OCI-LY7 (cell line): ENCODE data around the gene SOBP. TPM values are rescaled to one million over a fixed set of nuclear protein-coding genes. Genes with fewer than 3 reads are reported as not detected.

Experiments used
- BruUV-seq: library from RNA; stranded (reverse); fragments of 400-500 nt; replicated peaks from 2 replicates; lab custom pipeline; 2021; lab: Mats Ljungman, UMichigan
- CTCF ChIA-PET: fragments of 300-600 bp; sonication (Branson Sonifier 250); formaldehyde crosslinking; loops from one replicate; lab custom pipeline; 2022; ENCODE audit warnings: antibody characterized with exemption; ENCODE audit not compliant: unreplicated experiment; lab: Charles Lee
- POLR2A ChIA-PET: fragments of 300-600 bp; sonication (Branson Sonifier 250); formaldehyde crosslinking; loops from one replicate; lab custom pipeline; 2022; ENCODE audit warnings: antibody characterized with exemption; lab: Charles Lee
- DNase-seq: peaks from one replicate; pipeline ENCODE4 v3.0.0-alpha.2; 2015; ENCODE audit warnings: low spot score
- H2AFZ ChIP-seq: fragments of 200-600 bp; sonication (generic), shearing (Covaris generic); 2 replicates; pipeline ENCODE4 v1.6.1; 2014; ENCODE audit warnings: mild to moderate bottlenecking, antibody characterized with exemption, low read length, moderate library complexity
- H3K27ac ChIP-seq: fragments of 200-600 bp; sonication (generic); 2 replicates; pipeline ENCODE4 v1.5.1; 2014; ENCODE audit warnings: mixed run types, low read depth, mild to moderate bottlenecking, moderate library complexity, low read length, inconsistent platforms; ENCODE audit not compliant: poor library complexity, severe bottlenecking
- H3K36me3 ChIP-seq: fragments of 200-600 bp; sonication (generic); 2 replicates; pipeline ENCODE4 v1.6.1; 2014; ENCODE audit warnings: mild to moderate bottlenecking, antibody characterized with exemption, low read length, moderate library complexity, mixed read lengths; ENCODE audit not compliant: insufficient read depth
- H3K4me1 ChIP-seq: fragments of 200-600 bp; sonication (generic); 2 replicates; pipeline ENCODE4 v1.5.1; 2014; ENCODE audit warnings: mild to moderate bottlenecking, low read length; ENCODE audit not compliant: insufficient read depth, poor library complexity, severe bottlenecking
- H3K4me2 ChIP-seq: fragments of 200-600 bp; sonication (generic); 2 replicates; pipeline ENCODE4 v1.6.1; 2014; ENCODE audit warnings: mild to moderate bottlenecking, low read length
- H3K4me3 ChIP-seq: fragments of 200-600 bp; sonication (generic); 2 replicates; pipeline ENCODE4 v1.5.1; 2014; ENCODE audit warnings: mild to moderate bottlenecking, low read depth, low read length; ENCODE audit not compliant: poor library complexity, severe bottlenecking
- H3K79me2 ChIP-seq: fragments of 200-600 bp; sonication (generic); 2 replicates; pipeline ENCODE4 v1.6.1; 2016; ENCODE audit warnings: low read depth, mild to moderate bottlenecking, low read length, moderate library complexity, mixed read lengths; ENCODE audit not compliant: insufficient read depth
- H3K9me2 ChIP-seq: fragments of 200-600 bp; sonication (generic); 2 replicates; pipeline ENCODE4 v1.6.1; 2016; ENCODE audit warnings: mild to moderate bottlenecking, low read length, mixed read lengths; ENCODE audit not compliant: insufficient read depth
- H3K9me3 ChIP-seq: fragments of 200-600 bp; sonication (generic); 2 replicates; pipeline ENCODE4 v1.6.1; 2014; ENCODE audit warnings: mild to moderate bottlenecking, mixed run types, low read length, mixed read lengths
- H4K20me1 ChIP-seq: fragments of 200-600 bp; sonication (generic); 2 replicates; pipeline ENCODE4 v1.6.1; 2014; ENCODE audit warnings: mild to moderate bottlenecking, antibody characterized with exemption, low read length, moderate library complexity, mixed read lengths; ENCODE audit not compliant: insufficient read depth
- EZH2phosphoT487 ChIP-seq: fragments of 200-600 bp; sonication (generic); IDR thresholded peaks from 2 replicates; pipeline ENCODE4 v1.6.1; 2018; ENCODE audit warnings: low read depth, borderline replicate concordance, mild to moderate bottlenecking, mixed run types, antibody characterized with exemption, low read length, moderate library complexity, mixed read lengths
- intact Hi-C: fragments of 100-400 bp; cut with micrococcal nuclease; formaldehyde crosslinking; loops from one replicate; pipeline ENCODE4 v1.10.0; 2022; ENCODE audit not compliant: unreplicated experiment
- total RNA-seq, 2 experiments: library from RNA; depleted of rRNA in 1 of 2; stranded (reverse); fragments of >200 nt in 1 of 2; shearing (Covaris generic) in 1 of 2; gene quantifications; 2 replicates each; pipeline ENCODE4 v1.2.3, GENCODE V29; 2014 to 2022
- TF ChIP-seq, protein P1 (sequence below): fragments of 200-600 bp; sonication (generic); conservative IDR thresholded peaks from 2 replicates; pipeline ENCODE4 v1.5.1; 2014; ENCODE audit warnings: mild to moderate bottlenecking, antibody characterized with exemption, low read length, moderate library complexity, mixed read lengths

The SOBP gene
- total RNA-seq, 2 experiments from 2014 or later: 21.5 to 29.4 TPM

DNA sequence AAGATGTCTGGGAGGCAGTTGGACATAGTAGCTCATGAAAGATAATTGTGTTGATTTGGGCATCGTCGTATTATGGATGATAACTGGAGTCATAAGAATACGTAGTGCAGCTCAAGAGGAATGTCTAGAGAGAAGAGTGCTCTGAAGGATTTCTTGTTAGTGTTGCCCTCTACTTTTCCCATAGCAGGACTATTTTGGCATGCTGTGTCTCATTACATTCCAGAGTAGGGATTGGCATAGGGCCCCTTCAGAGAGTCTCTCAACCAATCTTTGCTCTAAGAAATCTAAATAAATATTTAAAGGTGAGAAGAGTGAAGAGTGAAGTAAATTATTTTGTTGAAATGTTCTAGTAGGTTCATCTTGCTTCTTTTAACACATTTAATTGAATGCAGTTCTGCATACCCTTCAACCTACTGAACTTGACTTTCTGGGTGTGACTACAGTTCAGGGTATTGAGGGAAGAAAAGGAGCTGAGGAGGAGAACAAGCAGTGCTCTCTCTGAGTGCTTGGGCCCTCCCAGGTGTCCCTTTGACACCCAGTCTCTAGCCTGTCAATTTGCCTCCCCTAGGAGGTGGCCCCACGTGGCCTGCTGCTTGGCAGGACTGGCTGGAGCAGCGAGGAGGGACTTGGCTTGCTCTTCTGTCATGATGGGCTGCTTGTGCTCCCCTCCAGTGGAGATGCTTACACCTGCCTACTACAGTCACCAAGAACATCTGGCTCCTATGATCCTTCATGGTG lies 33.3 kb downstream of the SOBP start:
- Histone ChIP-seq H3K79me2 (no peaks in the 10 kb centered on the region), H3K4me2 (no peak overlapping the region), H3K9me3 (no peaks in the 10 kb centered on the region), H3K4me3 (no peak overlapping the region), H3K36me3 (peaks cover 73% of the 10 kb centered on the region), H3K4me1 (peaks cover 9% of the 10 kb centered on the region), H3K27ac (no peak overlapping the region), H4K20me1 (no peaks in the 10 kb centered on the region), H2AFZ (no peak overlapping the region), H3K9me2 (no peaks in the 10 kb centered on the region)
- TF ChIP-seq, protein P1, sequence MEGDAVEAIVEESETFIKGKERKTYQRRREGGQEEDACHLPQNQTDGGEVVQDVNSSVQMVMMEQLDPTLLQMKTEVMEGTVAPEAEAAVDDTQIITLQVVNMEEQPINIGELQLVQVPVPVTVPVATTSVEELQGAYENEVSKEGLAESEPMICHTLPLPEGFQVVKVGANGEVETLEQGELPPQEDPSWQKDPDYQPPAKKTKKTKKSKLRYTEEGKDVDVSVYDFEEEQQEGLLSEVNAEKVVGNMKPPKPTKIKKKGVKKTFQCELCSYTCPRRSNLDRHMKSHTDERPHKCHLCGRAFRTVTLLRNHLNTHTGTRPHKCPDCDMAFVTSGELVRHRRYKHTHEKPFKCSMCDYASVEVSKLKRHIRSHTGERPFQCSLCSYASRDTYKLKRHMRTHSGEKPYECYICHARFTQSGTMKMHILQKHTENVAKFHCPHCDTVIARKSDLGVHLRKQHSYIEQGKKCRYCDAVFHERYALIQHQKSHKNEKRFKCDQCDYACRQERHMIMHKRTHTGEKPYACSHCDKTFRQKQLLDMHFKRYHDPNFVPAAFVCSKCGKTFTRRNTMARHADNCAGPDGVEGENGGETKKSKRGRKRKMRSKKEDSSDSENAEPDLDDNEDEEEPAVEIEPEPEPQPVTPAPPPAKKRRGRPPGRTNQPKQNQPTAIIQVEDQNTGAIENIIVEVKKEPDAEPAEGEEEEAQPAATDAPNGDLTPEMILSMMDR: no peak
- TF ChIP-seq EZH2phosphoT487: no peak
- ChIA-PET CTCF (no interaction called here), POLR2A (interaction anchor here (1.4 kb wide), 1 partner anchor 19 kb away, joined by 5 read pairs; no protein-coding TSS in a partner anchor)
- intact Hi-C loops: no loop called here
- BruUV-seq: no TSS peak
- no peak for DNase-seq

GRCh38 chr6:107523794-107524193 lies 33.9 kb downstream of the SOBP start:
- no peak overlapping the region for H2AFZ ChIP-seq
- no peak for DNase-seq
- no TSS peak for BruUV-seq
- no peaks in the 10 kb centered on the region for H3K9me3 ChIP-seq
- H4K20me1 ChIP-seq: no peaks in the 10 kb centered on the region
- H3K4me3 ChIP-seq: no peak overlapping the region
- peaks cover 77% of the 10 kb centered on the region for H3K36me3 ChIP-seq
- no peak overlapping the region for H3K27ac ChIP-seq
- no peak overlapping the region for H3K4me2 ChIP-seq
- TF ChIP-seq, protein P1: no peak
- TF ChIP-seq EZH2phosphoT487: no peak
- H3K4me1 ChIP-seq: peaks cover 9% of the 10 kb centered on the region
- ChIA-PET CTCF (no interaction called here), POLR2A (interaction anchor here (1.4 kb wide), 1 partner anchor 19 kb away, joined by 5 read pairs; no protein-coding TSS in a partner anchor)
- no peaks in the 10 kb centered on the region for H3K79me2 ChIP-seq
- H3K9me2 ChIP-seq: no peaks in the 10 kb centered on the region
- intact Hi-C loops: no loop called here

DNA sequence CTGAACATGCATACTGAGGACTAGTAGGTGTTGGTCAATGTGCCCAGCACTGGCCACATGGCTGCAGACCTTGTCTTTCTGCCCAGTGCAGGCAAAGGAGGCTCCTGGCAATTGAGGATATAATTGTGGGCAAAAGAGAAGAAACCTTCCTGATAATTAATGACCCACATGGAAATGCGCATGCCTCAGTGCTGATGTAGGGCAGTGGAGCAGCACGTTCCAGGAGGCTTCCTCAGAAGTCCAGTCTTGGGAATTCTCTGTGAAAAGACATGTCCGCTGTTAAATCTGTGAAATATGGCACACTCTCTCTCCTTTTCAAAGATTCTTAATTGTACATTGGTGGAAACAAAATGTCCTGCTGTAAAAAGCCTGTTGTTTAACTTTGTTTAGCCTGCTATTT lies 34.7 kb downstream of the SOBP start:
- H3K36me3 ChIP-seq: peaks cover 82% of the 10 kb centered on the region
- ChIA-PET POLR2A (no interaction called here), CTCF (no interaction called here)
- H3K4me2 ChIP-seq: no peak overlapping the region
- H3K4me1 ChIP-seq: peaks cover 9% of the 10 kb centered on the region
- DNase-seq: no peak
- H3K9me2 ChIP-seq: no peaks in the 10 kb centered on the region
- no peak overlapping the region for H3K27ac ChIP-seq
- H2AFZ ChIP-seq: no peak overlapping the region
- no peaks in the 10 kb centered on the region for H4K20me1 ChIP-seq
- no peak for TF ChIP-seq EZH2phosphoT487
- TF ChIP-seq, protein P1: no peak
- no peak overlapping the region for H3K4me3 ChIP-seq
- no peaks in the 10 kb centered on the region for H3K9me3 ChIP-seq
- intact Hi-C loops: no loop called here
- BruUV-seq: no TSS peak
- H3K79me2 ChIP-seq: no peaks in the 10 kb centered on the region
